Spleen (tissue), 7 donors: ENCODE results near the gene OR5K2.

Experiments
- CTCF ChIP-seq, 11 experiments: fragments of 200-600 bp in 7 of 11; fragments of 450-650 bp in 4 of 11; sonication (generic) in 4 of 11; IDR thresholded peaks in 8 of 11; conservative IDR thresholded peaks in 3 of 11; 1 replicate in 7 of 11; 2 replicates in 4 of 11; pipeline versions ENCODE4 v1.4.0 to v1.8.0; 2016 to 2021; ENCODE audit warnings: antibody characterized with exemption in 11 of 11, inconsistent platforms in 4 of 11, mild to moderate bottlenecking in 1 of 11
- POLR2AphosphoS5 ChIP-seq, 3 donors: sonication (generic); formaldehyde crosslinking; IDR thresholded peaks; one replicate each; pipeline ENCODE4 v1.5.1; 2017; ENCODE audit warnings: antibody characterized with exemption in 3 of 3
- donor health status: DM: no; HTN: no; CAD: no; lungs with moderate emphysema.
- donor health status: DM: no; HTN: no; CAD: no.
- donor health status: DM: no; HTN: no; CAD: no.

DNA sequence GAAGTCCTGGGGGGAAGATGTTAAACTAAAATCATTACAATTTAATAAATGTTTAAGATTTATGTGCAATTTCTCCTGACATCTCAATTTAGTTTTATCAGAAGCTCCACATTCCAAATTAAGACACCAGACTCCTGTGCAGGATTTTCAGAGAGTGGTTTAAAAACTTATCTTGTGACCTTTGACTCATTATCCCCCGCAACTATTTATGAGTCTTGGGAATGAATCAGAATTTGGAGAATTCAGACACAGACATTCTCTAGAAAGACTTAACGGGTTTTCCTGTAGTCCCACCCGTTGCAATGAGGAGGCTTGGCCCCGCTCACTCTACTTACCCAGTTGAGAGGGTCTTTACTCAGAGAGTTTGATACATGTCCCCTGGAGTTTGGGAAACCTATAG is 7.1 kb downstream of the OR5K2 start:
- TF ChIP-seq CTCF (IDR thresholded peaks at IDR 0.05 in 8 of 11, conservative IDR thresholded peaks at IDR 0.05 in 3 of 11) (no peak), POLR2AphosphoS5 (IDR thresholded peaks at IDR 0.05) (no peak)
